Osteoblast (primary cell): Measurements from ENCODE around the gene DPF1. TPM values are rescaled to one million over a fixed set of nuclear protein-coding genes. Genes with fewer than 3 reads are reported as not detected.

Experiments used
- DNase-seq: peaks from one replicate; pipeline ENCODE4 v3.0.0; 2011; ENCODE audit warnings: low spot score, mixed read lengths; ENCODE audit not compliant: insufficient read length; ENCODE audit errors: missing footprints
- H2AFZ ChIP-seq: 2 replicates; pipeline ENCODE4 v1.6.0; 2011; ENCODE audit warnings: mild to moderate bottlenecking, low read length
- H3K27ac ChIP-seq: 2 replicates; pipeline ENCODE4 v1.5.1; 2011; ENCODE audit warnings: mild to moderate bottlenecking, low read depth, low read length, moderate library complexity
- H3K27me3 ChIP-seq: 2 replicates; pipeline ENCODE4 v1.6.0; 2012; ENCODE audit warnings: mild to moderate bottlenecking, control low read depth, inconsistent platforms, low read length, moderate library complexity; ENCODE audit not compliant: insufficient read depth
- H3K36me3 ChIP-seq: 2 replicates; pipeline ENCODE4 v1.5.1; 2011; ENCODE audit warnings: mild to moderate bottlenecking, low read length, control low read depth, moderate library complexity; ENCODE audit not compliant: insufficient read depth
- H3K4me1 ChIP-seq: 2 replicates; pipeline ENCODE4 v1.5.1; 2011; ENCODE audit warnings: mild to moderate bottlenecking, low read length, control low read depth, moderate library complexity; ENCODE audit not compliant: insufficient read depth
- H3K4me2 ChIP-seq: 2 replicates; pipeline ENCODE4 v1.6.0; 2011; ENCODE audit warnings: mild to moderate bottlenecking, low read length; ENCODE audit not compliant: insufficient read depth
- H3K4me3 ChIP-seq: fragments of 200-600 bp; sonication (generic); 3 replicates; pipeline ENCODE4 v1.5.1; 2012; ENCODE audit warnings: mild to moderate bottlenecking, low read length, inconsistent platforms; ENCODE audit not compliant: insufficient read depth
- H3K79me2 ChIP-seq: 2 replicates; pipeline ENCODE4 v1.6.0; 2012; ENCODE audit warnings: mild to moderate bottlenecking, low read length, control low read depth, inconsistent platforms; ENCODE audit not compliant: insufficient read depth
- H3K9me3 ChIP-seq: 2 replicates; pipeline ENCODE4 v1.5.1; 2011; ENCODE audit warnings: low read depth, low read length, control low read depth
- H4K20me1 ChIP-seq: 2 replicates; pipeline ENCODE4 v1.6.0; 2012; ENCODE audit warnings: mild to moderate bottlenecking, low read length, control low read depth; ENCODE audit not compliant: insufficient read depth
- CTCF ChIP-seq: IDR thresholded peaks from 2 replicates; pipeline ENCODE4 v1.5.1; 2011; ENCODE audit warnings: mild to moderate bottlenecking, low read depth, low read length, moderate library complexity; ENCODE audit errors: extremely low read depth
- total RNA-seq: library from RNA; depleted of rRNA; stranded (reverse); fragments of >200 nt; gene quantifications from 2 replicates; pipeline ENCODE4 v1.2.3, GENCODE V29; 2012

DPF1 gene
- total RNA-seq, 1 donor: 0.72 TPM

GRCh38 chr19:38196948-38197656 is 26.9 kb downstream of the DPF1 start:
- Histone ChIP-seq H2AFZ (no peak overlapping the region), H3K79me2 (no peaks in the 10 kb centered on the region), H4K20me1 (peaks cover 4% of the 10 kb centered on the region), H3K4me2 (no peak overlapping the region), H3K9me3 (no peaks in the 10 kb centered on the region), H3K4me1 (no peaks in the 10 kb centered on the region), H3K36me3 (peaks cover 26% of the 10 kb centered on the region), H3K27ac (no peak overlapping the region), H3K4me3 (no peak overlapping the region), H3K27me3 (no peaks in the 10 kb centered on the region)
- DNase-seq: peak; percentile 62
- TF ChIP-seq CTCF: no peak

GRCh38 chr19:38196245-38196837 is 27.7 kb downstream of the DPF1 start:
- no peak for TF ChIP-seq CTCF

GRCh38 chr19:38195237-38195636 is 28.8 kb downstream of the DPF1 start:
- Histone ChIP-seq H3K27ac (no peak overlapping the region), H3K27me3 (no peaks in the 10 kb centered on the region), H3K9me3 (no peaks in the 10 kb centered on the region), H3K4me2 (no peak overlapping the region), H3K79me2 (no peaks in the 10 kb centered on the region), H3K4me3 (no peak overlapping the region), H4K20me1 (peaks cover 4% of the 10 kb centered on the region), H2AFZ (no peak overlapping the region), H3K4me1 (no peaks in the 10 kb centered on the region), H3K36me3 (peaks cover 16% of the 10 kb centered on the region)
- no peak for TF ChIP-seq CTCF
- DNase-seq: no peak

More at GRCh38 chr19:38196245-38196837, 27.7 kb downstream of the DPF1 start:
- peaks cover 4% of the 10 kb centered on the region for H4K20me1 ChIP-seq
- H3K4me3 ChIP-seq: no peak overlapping the region
- H3K36me3 ChIP-seq: peaks cover 19% of the 10 kb centered on the region
- peak; percentile 27 for DNase-seq
- no peak overlapping the region for H3K4me2 ChIP-seq
- H2AFZ ChIP-seq: no peak overlapping the region
- no peaks in the 10 kb centered on the region for H3K4me1 ChIP-seq
- H3K79me2 ChIP-seq: no peaks in the 10 kb centered on the region
- no peaks in the 10 kb centered on the region for H3K9me3 ChIP-seq
- H3K27me3 ChIP-seq: no peaks in the 10 kb centered on the region
- H3K27ac ChIP-seq: no peak overlapping the region

- no peaks in the 10 kb centered on the region for H3K9me3 ChIP-seq
- no peaks in the 10 kb centered on the region for H3K79me2 ChIP-seq
- DNase-seq: peak; percentile 80
- H3K4me3 ChIP-seq: no peak overlapping the region
- no peaks in the 10 kb centered on the region for H3K4me1 ChIP-seq
- no peaks in the 10 kb centered on the region for H3K27me3 ChIP-seq
- H3K27ac ChIP-seq: no peak overlapping the region
- H2AFZ ChIP-seq: no peak overlapping the region
- no peak for TF ChIP-seq CTCF
- peaks cover 12% of the 10 kb centered on the region for H3K36me3 ChIP-seq
- peaks cover 4% of the 10 kb centered on the region for H4K20me1 ChIP-seq
- no peak overlapping the region for H3K4me2 ChIP-seq
Observed at GRCh38 chr19:38194061-38194701, 29.8 kb downstream of the DPF1 start.
